Measurements from ENCODE around the gene HORMAD2.

HORMAD2 gene

GRCh38 chr22:30175690-30176288 is 95.5 kb downstream of the HORMAD2 start:
- H3K4me3 ChIP-seq (ENCODE audit: low read depth, low read length): no peak overlapping the region
- no peak for DNase-seq (ENCODE audit: low read depth)
- TF ChIP-seq, protein P1, sequence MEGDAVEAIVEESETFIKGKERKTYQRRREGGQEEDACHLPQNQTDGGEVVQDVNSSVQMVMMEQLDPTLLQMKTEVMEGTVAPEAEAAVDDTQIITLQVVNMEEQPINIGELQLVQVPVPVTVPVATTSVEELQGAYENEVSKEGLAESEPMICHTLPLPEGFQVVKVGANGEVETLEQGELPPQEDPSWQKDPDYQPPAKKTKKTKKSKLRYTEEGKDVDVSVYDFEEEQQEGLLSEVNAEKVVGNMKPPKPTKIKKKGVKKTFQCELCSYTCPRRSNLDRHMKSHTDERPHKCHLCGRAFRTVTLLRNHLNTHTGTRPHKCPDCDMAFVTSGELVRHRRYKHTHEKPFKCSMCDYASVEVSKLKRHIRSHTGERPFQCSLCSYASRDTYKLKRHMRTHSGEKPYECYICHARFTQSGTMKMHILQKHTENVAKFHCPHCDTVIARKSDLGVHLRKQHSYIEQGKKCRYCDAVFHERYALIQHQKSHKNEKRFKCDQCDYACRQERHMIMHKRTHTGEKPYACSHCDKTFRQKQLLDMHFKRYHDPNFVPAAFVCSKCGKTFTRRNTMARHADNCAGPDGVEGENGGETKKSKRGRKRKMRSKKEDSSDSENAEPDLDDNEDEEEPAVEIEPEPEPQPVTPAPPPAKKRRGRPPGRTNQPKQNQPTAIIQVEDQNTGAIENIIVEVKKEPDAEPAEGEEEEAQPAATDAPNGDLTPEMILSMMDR (IDR thresholded peaks at IDR 0.05; ENCODE audit: low read depth, low read length): no peak
- TF ChIP-seq MYC (IDR thresholded peaks at IDR 0.05; ENCODE audit: low read depth, low read length): no peak
- TF ChIP-seq MAX (IDR thresholded peaks at IDR 0.05; ENCODE audit: low read depth, low read length): no peak
- no peak for TF ChIP-seq POLR2A (IDR thresholded peaks at IDR 0.05; ENCODE audit: extremely low read depth, insufficient read length)

GRCh38 chr22:30176431-30176830 is 96.2 kb downstream of the HORMAD2 start:
- TF ChIP-seq MAX (IDR thresholded peaks at IDR 0.05; ENCODE audit: low read depth, low read length): no peak
- TF ChIP-seq MYC (IDR thresholded peaks at IDR 0.05; ENCODE audit: low read depth, low read length): no peak
- TF ChIP-seq POLR2A (IDR thresholded peaks at IDR 0.05; ENCODE audit: extremely low read depth, insufficient read length): no peak
- TF ChIP-seq, protein P1 (IDR thresholded peaks at IDR 0.05; ENCODE audit: low read depth, low read length): no peak
- no peak overlapping the region for H3K4me3 ChIP-seq (ENCODE audit: low read depth, low read length)
- DNase-seq (ENCODE audit: low read depth): no peak

DNA sequence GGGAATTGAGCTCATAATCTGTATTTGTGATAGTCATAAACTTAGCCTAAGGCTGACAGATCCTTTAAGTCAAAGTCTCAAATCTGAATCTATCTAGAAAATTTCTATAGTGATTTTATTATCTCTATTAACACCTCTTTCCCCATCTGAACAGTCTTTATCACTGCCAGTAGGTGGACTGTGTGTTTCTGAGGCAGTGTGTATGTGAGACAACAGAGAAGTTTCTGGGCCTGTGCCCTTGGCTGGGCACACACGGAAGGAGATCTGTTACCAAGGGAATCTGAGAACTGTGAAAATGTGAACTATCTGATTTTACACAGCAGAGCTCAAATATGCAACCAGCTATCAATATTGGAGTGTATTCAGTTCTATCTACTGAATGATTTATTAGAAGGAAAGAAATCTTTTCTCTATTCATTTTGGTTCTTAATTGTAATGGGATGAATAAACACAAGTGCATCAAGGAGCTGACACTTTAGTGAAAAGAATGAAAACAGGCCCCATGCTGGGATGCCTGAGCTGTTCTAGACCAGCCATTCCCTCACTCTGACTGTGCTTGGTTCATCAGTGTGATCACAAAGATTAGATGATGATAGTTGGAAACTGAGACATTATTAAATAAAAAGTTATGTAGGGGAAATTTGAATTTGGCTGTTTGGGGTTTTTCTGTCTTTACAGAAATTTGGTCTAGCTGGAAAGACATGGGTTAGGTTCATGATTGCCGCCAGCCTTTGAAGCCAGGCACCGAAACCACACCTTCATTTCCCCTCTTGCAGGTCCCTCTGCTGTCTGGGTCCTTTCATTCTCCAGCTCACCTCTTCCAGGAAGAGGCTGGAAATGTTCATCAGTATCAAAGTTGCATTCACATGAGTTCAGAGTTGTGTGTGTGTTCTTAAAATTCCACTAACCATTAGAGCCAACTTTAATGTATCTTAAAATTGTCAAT is 98.2 kb downstream of the HORMAD2 start:
- H3K4me3 ChIP-seq (ENCODE audit: low read depth, low read length): no peak overlapping the region
- TF ChIP-seq MYC (IDR thresholded peaks at IDR 0.05; ENCODE audit: low read depth, low read length): no peak
- no peak for TF ChIP-seq MAX (IDR thresholded peaks at IDR 0.05; ENCODE audit: low read depth, low read length)
- TF ChIP-seq, protein P1 (IDR thresholded peaks at IDR 0.05; ENCODE audit: low read depth, low read length): no peak
- TF ChIP-seq POLR2A (IDR thresholded peaks at IDR 0.05; ENCODE audit: extremely low read depth, insufficient read length): no peak
- no peak for DNase-seq (ENCODE audit: low read depth)

GRCh38 chr22:30180616-30181015 is 100.4 kb downstream of the HORMAD2 start:
- TF ChIP-seq MYC (IDR thresholded peaks at IDR 0.05; ENCODE audit: low read depth, low read length) (no peak), MAX (IDR thresholded peaks at IDR 0.05; ENCODE audit: low read depth, low read length) (no peak), POLR2A (IDR thresholded peaks at IDR 0.05; ENCODE audit: extremely low read depth, insufficient read length) (no peak)
- TF ChIP-seq, protein P1 (IDR thresholded peaks at IDR 0.05; ENCODE audit: low read depth, low read length): no peak
- H3K4me3 ChIP-seq (ENCODE audit: low read depth, low read length): no peak overlapping the region
- no peak for DNase-seq (ENCODE audit: low read depth)

DNA sequence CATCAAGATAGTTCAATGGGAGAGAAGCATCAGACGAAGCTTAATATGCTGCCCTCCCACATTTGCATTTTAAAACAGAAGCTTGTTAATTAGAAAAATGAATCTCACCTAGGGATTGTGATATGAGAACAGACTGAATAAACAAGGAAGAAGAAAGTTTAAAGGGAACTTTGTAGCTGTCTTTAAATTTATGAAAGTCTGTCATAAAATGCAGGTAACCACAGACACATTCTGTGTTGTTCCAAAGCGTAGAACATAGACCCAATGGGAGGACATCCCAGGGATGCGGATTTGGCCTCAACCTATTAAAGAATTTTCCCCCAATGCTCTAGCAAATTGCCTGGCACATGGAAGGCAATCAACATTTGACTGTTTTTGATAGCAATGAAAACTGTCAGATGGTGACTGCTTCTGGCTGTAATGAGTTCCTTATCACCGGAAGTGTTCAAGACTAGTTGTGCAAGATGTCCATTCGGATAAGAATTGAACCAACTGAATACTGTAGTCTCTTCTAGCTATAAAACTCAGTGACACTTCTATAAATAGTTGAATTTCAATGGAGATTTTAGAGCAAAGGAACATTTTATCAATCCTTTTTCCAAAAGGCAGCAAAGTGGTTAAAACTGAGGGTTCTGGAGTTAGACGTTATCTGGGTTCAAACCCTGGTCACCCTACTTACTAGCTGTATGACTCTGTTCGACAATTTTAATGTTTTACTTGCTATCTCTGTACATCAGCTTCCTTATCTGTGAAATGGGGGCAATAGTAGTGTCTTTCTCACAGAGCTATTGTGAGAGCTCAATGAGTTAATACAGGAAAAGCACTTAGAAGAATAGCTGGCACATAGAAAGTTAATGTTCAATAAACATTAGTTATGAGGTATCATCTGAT is 101.4 kb downstream of the HORMAD2 start:
- TF ChIP-seq MYC (IDR thresholded peaks at IDR 0.05; ENCODE audit: low read depth, low read length): no peak
- no peak for TF ChIP-seq POLR2A (IDR thresholded peaks at IDR 0.05; ENCODE audit: extremely low read depth, insufficient read length)
- TF ChIP-seq MAX (IDR thresholded peaks at IDR 0.05; ENCODE audit: low read depth, low read length): no peak
- TF ChIP-seq, protein P1 (IDR thresholded peaks at IDR 0.05; ENCODE audit: low read depth, low read length): no peak
- DNase-seq (ENCODE audit: low read depth): peak; percentile 67
- H3K4me3 ChIP-seq (ENCODE audit: low read depth, low read length): no peak overlapping the region

Measured in NB4 (cell line).